EL (cell line): ENCODE measurements around the gene PLEKHM3.

Source experiments
- DNase-seq: peaks from one replicate; pipeline ENCODE4 v3.0.0-alpha.2; 2016

Gene PLEKHM3

DNA sequence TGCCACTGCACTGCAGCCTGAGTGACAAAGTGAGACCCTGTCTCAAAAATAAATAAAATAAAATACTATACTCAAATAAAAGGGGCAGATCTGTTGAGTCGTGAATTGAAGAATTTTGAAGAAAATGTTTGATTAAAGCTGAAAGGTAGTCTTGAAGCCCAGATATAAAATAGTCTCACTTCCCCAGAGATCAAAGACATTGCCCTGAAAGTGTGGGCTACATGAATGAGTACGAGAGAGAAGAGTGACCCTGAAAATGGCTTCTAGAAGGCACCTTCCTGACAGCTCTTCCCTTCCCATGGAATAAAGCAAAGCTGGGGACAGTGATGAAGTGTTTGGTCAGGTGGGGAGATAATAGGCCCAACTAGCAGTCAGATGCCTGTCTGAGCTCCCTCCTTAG lies 241.8 kb downstream of the PLEKHM3 start:
- no peak for DNase-seq

DNA sequence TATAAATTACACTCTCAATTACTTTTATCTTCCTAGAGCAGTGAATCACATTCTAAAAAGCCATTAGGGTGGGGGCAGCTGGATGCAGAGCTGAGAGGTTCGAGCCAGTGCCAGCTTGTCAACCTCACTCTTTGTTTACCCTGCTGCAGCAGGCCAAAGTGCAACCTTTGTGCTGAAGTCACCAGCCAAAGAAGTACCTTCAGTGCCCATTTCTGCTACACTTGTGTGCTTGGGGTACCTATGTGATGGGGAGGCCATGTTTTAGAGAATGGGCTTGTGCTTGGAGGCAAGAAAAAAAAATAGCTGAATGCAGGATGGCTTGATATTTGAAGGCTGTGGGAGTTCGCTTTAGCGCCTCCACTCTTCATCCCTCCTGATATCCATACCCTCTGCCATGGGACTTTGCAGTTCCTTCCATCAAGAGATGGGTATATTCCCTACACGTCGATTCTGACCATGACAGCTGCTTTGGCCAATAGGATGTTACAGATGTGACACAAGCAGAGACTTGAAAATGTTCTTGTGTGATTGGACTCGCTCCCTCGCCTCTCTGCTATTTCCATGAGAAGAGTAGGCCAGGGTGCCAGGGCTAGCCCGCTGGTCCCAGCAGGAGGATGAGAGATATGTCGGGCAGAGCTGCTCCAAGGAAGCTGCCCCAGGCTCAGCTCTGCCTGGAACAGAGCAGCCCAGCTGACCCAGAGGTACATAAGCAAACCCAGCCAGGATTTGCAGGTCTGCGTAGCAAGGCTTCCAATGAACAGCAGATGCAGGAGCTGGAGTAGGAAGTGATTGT lies 242.9 kb downstream of the PLEKHM3 start:
- DNase-seq = no peak

- DNase-seq = no peak
Measured at GRCh38 chr2:207779523-207779922, 245.8 kb downstream of the PLEKHM3 start.

GRCh38 chr2:207778298-207778882 lies 246.9 kb downstream of the PLEKHM3 start:
- DNase-seq = no peak

DNA sequence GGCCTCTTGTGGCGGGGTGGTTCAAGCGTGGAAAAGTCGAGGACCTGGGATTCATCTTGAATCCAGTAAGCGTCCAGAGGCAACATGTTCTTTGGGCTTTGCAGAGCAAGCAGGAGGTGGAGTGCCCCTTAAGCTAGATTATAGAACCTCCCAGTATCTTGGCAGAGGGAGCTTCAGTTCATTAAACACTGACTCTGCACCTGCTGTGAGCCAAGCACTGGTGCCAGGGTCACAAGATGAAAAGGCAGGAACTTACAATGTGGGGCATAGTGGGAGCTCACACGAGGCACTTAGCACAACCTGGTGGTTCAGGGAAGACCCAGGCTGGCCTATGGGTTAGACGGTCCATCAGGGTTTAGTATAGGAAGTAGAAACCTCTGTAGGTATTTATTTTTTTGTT lies 248.2 kb downstream of the PLEKHM3 start:
- DNase-seq = no peak

DNA sequence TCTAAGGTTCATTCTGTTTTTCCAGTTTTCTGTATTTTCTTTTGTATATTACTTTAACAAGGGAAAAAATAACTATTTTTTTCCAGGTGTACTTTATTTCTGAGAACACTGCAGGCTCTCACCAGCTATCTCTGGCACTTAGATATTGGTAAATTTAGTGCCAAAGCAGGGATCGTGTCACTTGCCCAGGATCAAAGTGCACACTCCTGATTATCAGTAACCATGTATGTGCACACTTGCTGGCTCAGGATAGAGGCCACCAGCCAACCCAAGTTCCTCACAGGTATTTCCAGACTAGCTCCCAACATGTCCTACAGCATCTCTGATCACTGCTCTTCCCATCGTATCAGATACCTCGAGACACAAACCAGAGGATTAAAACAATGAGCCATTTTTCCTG lies 249.9 kb downstream of the PLEKHM3 start:
- DNase-seq = no peak

- no peak for DNase-seq
Measured at GRCh38 chr2:207772844-207773205, 252.5 kb downstream of the PLEKHM3 start.

- DNase-seq = no peak
Measured at GRCh38 chr2:207772081-207772843, 253.1 kb downstream of the PLEKHM3 start.

DNA sequence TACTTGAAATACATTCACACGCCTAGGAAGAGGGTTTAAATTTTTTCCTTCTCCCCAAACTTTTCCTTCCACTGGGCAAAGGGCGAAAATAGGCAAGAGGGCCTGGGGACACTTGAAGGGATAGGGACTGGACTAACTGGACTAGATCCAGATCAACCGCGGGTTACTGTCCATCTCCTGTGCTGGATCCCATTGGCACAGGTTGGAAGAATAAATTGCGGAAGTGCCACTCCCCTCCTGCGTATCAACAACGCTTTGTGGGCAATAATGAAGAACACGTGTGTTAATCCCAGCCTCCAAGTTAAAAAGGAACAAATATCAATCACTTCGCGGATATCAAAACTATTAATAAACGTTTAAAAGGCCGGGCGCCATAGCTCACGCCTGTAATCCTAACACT lies 253.9 kb downstream of the PLEKHM3 start:
- no peak for DNase-seq
